BLaER1 treated with 17β-estradiol and CSF1 and Interleukin-3, amounts not matched to agents 10 nM and 100 nM (cell line): ENCODE data around the gene CFAP20DC.

Experiments used
- H3K27ac ChIP-seq, 11 experiments: shearing (Covaris generic); formaldehyde crosslinking; 2 replicates each; pipeline ENCODE4 v1.8.1; 2022
- H3K27me3 ChIP-seq, 11 experiments: shearing (Covaris generic); formaldehyde crosslinking; 2 replicates each; pipeline ENCODE4 v1.8.1; 2022
- H3K36me3 ChIP-seq, 11 experiments: shearing (Covaris generic); formaldehyde crosslinking; 2 replicates each; pipeline ENCODE4 v1.8.1; 2022
- H3K4me1 ChIP-seq, 10 experiments: shearing (Covaris generic); formaldehyde crosslinking; 2 replicates each; pipeline ENCODE4 v1.8.1; 2022
- H3K4me2 ChIP-seq, 11 experiments: shearing (Covaris generic); formaldehyde crosslinking; 2 replicates each; pipeline ENCODE4 v1.8.1; 2022
- H3K4me3 ChIP-seq, 10 experiments: shearing (Covaris generic); formaldehyde crosslinking; 2 replicates each; pipeline ENCODE4 v1.8.1; 2022
- H3K9ac ChIP-seq, 11 experiments: shearing (Covaris generic); formaldehyde crosslinking; 2 replicates each; pipeline ENCODE4 v1.8.1; 2022
- H3K9me3 ChIP-seq, 11 experiments: shearing (Covaris generic); formaldehyde crosslinking; replicated peaks in 1 of 11; 2 replicates each; pipeline ENCODE4 v1.8.1; 2022
- H4K20me1 ChIP-seq, 11 experiments: shearing (Covaris generic); formaldehyde crosslinking; 2 replicates each; pipeline ENCODE4 v1.8.1; 2022
- Cebpa-rat ChIP-seq, 11 experiments: shearing (Covaris generic); IDR thresholded peaks; 2 replicates each; pipeline ENCODE4 v1.8.1; 2022

The CFAP20DC gene

GRCh38 chr3:58789385-58789784 is 260.4 kb downstream of the CFAP20DC start:
- Histone ChIP-seq H3K4me3 (no peak overlapping the region), H4K20me1 (no peaks in the 10 kb centered on the region), H3K4me1 (peaks cover 0 to 9% (median 0%) of the 10 kb centered on the region in 10 experiments; a peak in 6 of 20 replicates), H3K4me2 (no peak overlapping the region), H3K36me3 (peaks cover 0 to 42% (median 6%) of the 10 kb centered on the region in 11 experiments; a peak in 10 of 22 replicates), H3K9me3 (peaks cover 0 to 14% (median 1%) of the 10 kb centered on the region in 11 experiments; a peak in 10 of 22 replicates), H3K9ac (no peak overlapping the region), H3K27me3 (no peaks in the 10 kb centered on the region), H3K27ac (no peak overlapping the region)
- no peak for TF ChIP-seq Cebpa-rat (IDR thresholded peaks at IDR 0.05)

- Histone ChIP-seq H3K36me3 (peaks cover 0 to 34% (median 14%) of the 10 kb centered on the region in 11 experiments; a peak in 10 of 22 replicates), H3K4me1 (peaks cover 0 to 9% (median 0%) of the 10 kb centered on the region in 10 experiments; a peak in 6 of 20 replicates), H4K20me1 (no peaks in the 10 kb centered on the region), H3K9ac (no peak overlapping the region), H3K4me2 (no peak overlapping the region), H3K27ac (no peak overlapping the region), H3K4me3 (no peak overlapping the region), H3K9me3 (peaks cover 25 to 56% (median 46%) of the 10 kb centered on the region in 11 experiments), H3K27me3 (no peaks in the 10 kb centered on the region)
- TF ChIP-seq Cebpa-rat (IDR thresholded peaks at IDR 0.05): no peak
Observed at GRCh38 chr3:58784888-58785287, 264.9 kb downstream of the CFAP20DC start.

- H3K9me3 ChIP-seq: peaks cover 30 to 61% (median 51%) of the 10 kb centered on the region in 11 experiments
- no peak overlapping the region for H3K4me2 ChIP-seq
- H3K4me1 ChIP-seq: peaks cover 0 to 9% (median 0%) of the 10 kb centered on the region in 10 experiments; a peak in 6 of 20 replicates
- no peak overlapping the region for H3K27ac ChIP-seq
- H3K9ac ChIP-seq: no peak overlapping the region
- no peak overlapping the region for H3K4me3 ChIP-seq
- H3K36me3 ChIP-seq: peaks cover 0 to 36% (median 19%) of the 10 kb centered on the region in 11 experiments; a peak in 11 of 22 replicates
- no peak for TF ChIP-seq Cebpa-rat (IDR thresholded peaks at IDR 0.05)
- no peaks in the 10 kb centered on the region for H3K27me3 ChIP-seq
- no peaks in the 10 kb centered on the region for H4K20me1 ChIP-seq
Observed at GRCh38 chr3:58784425-58784824, 265.4 kb downstream of the CFAP20DC start.

GRCh38 chr3:58783845-58784244 is 266.0 kb downstream of the CFAP20DC start:
- peaks cover 36 to 67% (median 57%) of the 10 kb centered on the region in 11 experiments for H3K9me3 ChIP-seq
- H4K20me1 ChIP-seq: no peaks in the 10 kb centered on the region
- peaks cover 0 to 42% (median 22%) of the 10 kb centered on the region in 11 experiments; a peak in 11 of 22 replicates for H3K36me3 ChIP-seq
- H3K27ac ChIP-seq: no peak overlapping the region
- H3K4me3 ChIP-seq: no peak overlapping the region
- no peak overlapping the region for H3K4me2 ChIP-seq
- peaks cover 0 to 9% (median 0%) of the 10 kb centered on the region in 10 experiments; a peak in 6 of 20 replicates for H3K4me1 ChIP-seq
- no peaks in the 10 kb centered on the region for H3K27me3 ChIP-seq
- no peak for TF ChIP-seq Cebpa-rat (IDR thresholded peaks at IDR 0.05)
- H3K9ac ChIP-seq: no peak overlapping the region

GRCh38 chr3:58779934-58780333 is 269.9 kb downstream of the CFAP20DC start:
- Histone ChIP-seq H4K20me1 (no peaks in the 10 kb centered on the region), H3K9me3 (peaks cover 49 to 73% (median 70%) of the 10 kb centered on the region in 11 experiments), H3K9ac (no peak overlapping the region), H3K4me3 (no peak overlapping the region), H3K27ac (no peak overlapping the region), H3K4me1 (no peaks in the 10 kb centered on the region), H3K27me3 (no peaks in the 10 kb centered on the region), H3K4me2 (no peak overlapping the region), H3K36me3 (peaks cover 0 to 54% (median 29%) of the 10 kb centered on the region in 11 experiments; a peak in 12 of 22 replicates)
- no peak for TF ChIP-seq Cebpa-rat (IDR thresholded peaks at IDR 0.05)

- no peak for TF ChIP-seq Cebpa-rat (IDR thresholded peaks at IDR 0.05)
- Histone ChIP-seq H3K4me3 (no peak overlapping the region), H3K4me2 (no peak overlapping the region), H4K20me1 (no peaks in the 10 kb centered on the region), H3K27me3 (no peaks in the 10 kb centered on the region), H3K27ac (no peak overlapping the region), H3K9ac (no peak overlapping the region), H3K36me3 (peaks cover 0 to 36% (median 24%) of the 10 kb centered on the region in 11 experiments; a peak in 11 of 22 replicates), H3K9me3 (peaks cover 37 to 43% (median 39%) of the 10 kb centered on the region in 11 experiments), H3K4me1 (no peaks in the 10 kb centered on the region)
Observed at GRCh38 chr3:58776231-58776630, 273.6 kb downstream of the CFAP20DC start.

- Histone ChIP-seq H3K27ac (no peak overlapping the region), H3K9ac (no peak overlapping the region), H3K4me1 (peaks cover 0 to 4% (median 0%) of the 10 kb centered on the region in 10 experiments; a peak in 2 of 20 replicates), H3K4me3 (no peak overlapping the region), H3K36me3 (peaks cover 0 to 40% (median 12%) of the 10 kb centered on the region in 11 experiments; a peak in 10 of 22 replicates), H3K27me3 (no peaks in the 10 kb centered on the region), H3K9me3 (peaks cover 9 to 35% (median 21%) of the 10 kb centered on the region in 11 experiments; a peak in 19 of 22 replicates), H3K4me2 (no peak overlapping the region), H4K20me1 (no peaks in the 10 kb centered on the region)
- no peak for TF ChIP-seq Cebpa-rat (IDR thresholded peaks at IDR 0.05)
Observed at GRCh38 chr3:58772462-58772861, 277.4 kb downstream of the CFAP20DC start.

GRCh38 chr3:58769065-58769464 is 280.8 kb downstream of the CFAP20DC start:
- H3K27me3 ChIP-seq: no peaks in the 10 kb centered on the region
- H4K20me1 ChIP-seq: no peaks in the 10 kb centered on the region
- peaks cover 0 to 69% (median 22%) of the 10 kb centered on the region in 11 experiments; a peak in 13 of 22 replicates for H3K36me3 ChIP-seq
- no peak overlapping the region for H3K4me3 ChIP-seq
- no peak overlapping the region for H3K27ac ChIP-seq
- H3K9ac ChIP-seq: no peak overlapping the region
- no peak for TF ChIP-seq Cebpa-rat (IDR thresholded peaks at IDR 0.05)
- H3K4me1 ChIP-seq: peaks cover 0 to 4% (median 0%) of the 10 kb centered on the region in 10 experiments; a peak in 2 of 20 replicates
- H3K4me2 ChIP-seq: no peak overlapping the region
- H3K9me3 ChIP-seq: peaks cover 28 to 65% (median 38%) of the 10 kb centered on the region in 11 experiments

GRCh38 chr3:58766587-58767282 is 283.1 kb downstream of the CFAP20DC start:
- Histone ChIP-seq H4K20me1 (no peaks in the 10 kb centered on the region), H3K4me2 (no peak overlapping the region), H3K9me3 (peaks cover 32 to 66% (median 43%) of the 10 kb centered on the region in 11 experiments), H3K4me1 (peaks cover 0 to 4% (median 0%) of the 10 kb centered on the region in 10 experiments; a peak in 2 of 20 replicates), H3K36me3 (peaks cover 0 to 69% (median 24%) of the 10 kb centered on the region in 11 experiments; a peak in 13 of 22 replicates), H3K27me3 (no peaks in the 10 kb centered on the region), H3K27ac (no peak overlapping the region), H3K4me3 (no peak overlapping the region), H3K9ac (no peak overlapping the region)
- peak in 1 of 11 experiments; percentile 11; a peak in 1 of 22 replicates for TF ChIP-seq Cebpa-rat (IDR thresholded peaks at IDR 0.05)
